Endometrial microvascular endothelial cells (primary cell): Measurements from ENCODE around the gene ABL2. TPM values are rescaled to one million over a fixed set of nuclear protein-coding genes. Genes with fewer than 3 reads are reported as not detected.
"Not testable (repeated sequence)": the region's sequence is repeated elsewhere in the genome, so short reads cannot be mapped to it uniquely, and the experiment has no call there.

Experiments
- in situ Hi-C: cut with HindIII; loops from 2 replicates; pipeline ENCODE4 v1.10.0; 2017; ENCODE audit warnings: low sequenced_read_pairs, low pct_unique_long_range_greater_than_20kb; ENCODE audit errors: inconsistent ontology term
- total RNA-seq: library from RNA; depleted of rRNA; stranded (reverse); fragments of >200 nt; gene quantifications from one replicate; pipeline ENCODE4 v1.2.3, GENCODE V29; 2015; ENCODE audit errors: inconsistent ontology term

The ABL2 gene
- total RNA-seq, 1 donor from 2014 or later: 45.4 TPM

GRCh38 chr1:179178183-179178582 is 51.3 kb downstream of the ABL2 start:
- in situ Hi-C loops: no loop called here

GRCh38 chr1:179177615-179178014 is 51.9 kb downstream of the ABL2 start:
- in situ Hi-C loops: no loop called here

GRCh38 chr1:179177182-179177581 is 52.3 kb downstream of the ABL2 start:
- in situ Hi-C loops: no loop called here

- in situ Hi-C loops: no loop called here
Observed at GRCh38 chr1:179175011-179175841, 54.3 kb downstream of the ABL2 start.

GRCh38 chr1:179170468-179170770 is 59.1 kb downstream of the ABL2 start:
- in situ Hi-C loops: not testable (repeated sequence)

GRCh38 chr1:179169616-179170467 is 59.6 kb downstream of the ABL2 start:
- in situ Hi-C loops: no loop called here

GRCh38 chr1:179168536-179168935 is 60.9 kb downstream of the ABL2 start:
- in situ Hi-C loops: no loop called here

- in situ Hi-C loops: no loop called here
Observed at GRCh38 chr1:179167955-179168354, 61.5 kb downstream of the ABL2 start.

- in situ Hi-C loops: no loop called here
Observed at GRCh38 chr1:179167418-179167777, 62.1 kb downstream of the ABL2 start.

GRCh38 chr1:179166663-179167417 is 62.6 kb downstream of the ABL2 start:
- in situ Hi-C loops: no loop called here

- in situ Hi-C loops: no loop called here
Observed at GRCh38 chr1:179164494-179164893, 65.0 kb downstream of the ABL2 start.

GRCh38 chr1:179156708-179157107 is 72.8 kb downstream of the ABL2 start:
- in situ Hi-C loops: no loop called here

GRCh38 chr1:179156026-179156425 is 73.5 kb downstream of the ABL2 start:
- in situ Hi-C loops: no loop called here

- in situ Hi-C loops: no loop called here
Observed at GRCh38 chr1:179155615-179156014, 73.9 kb downstream of the ABL2 start.

- in situ Hi-C loops: no loop called here
Observed at GRCh38 chr1:179154437-179154836, 75.0 kb downstream of the ABL2 start.

- in situ Hi-C loops: no loop called here
Observed at GRCh38 chr1:179153217-179153616, 76.3 kb downstream of the ABL2 start.

GRCh38 chr1:179151908-179152682 is 77.4 kb downstream of the ABL2 start:
- in situ Hi-C loops: no loop called here

GRCh38 chr1:179146911-179147310 is 82.6 kb downstream of the ABL2 start:
- in situ Hi-C loops: no loop called here

- in situ Hi-C loops: no loop called here
Observed at GRCh38 chr1:179146476-179146875, 83.0 kb downstream of the ABL2 start.
